Trophoblast cell (in vitro differentiated cells and primary cell): ENCODE data around the gene RET.

Source experiments
- DNase-seq, 2 donors: peaks; one replicate each; pipeline ENCODE4 v3.0.0-alpha.2; 2016
- H2AFZ ChIP-seq: 2 replicates; pipeline ENCODE4 v1.6.1; 2013; ENCODE audit warnings: low read length, moderate library complexity, mild to moderate bottlenecking; ENCODE audit not compliant: insufficient read depth, poor library complexity
- H2AK5ac ChIP-seq: 2 replicates; pipeline ENCODE4 v1.6.1; 2013; ENCODE audit warnings: mild to moderate bottlenecking, low read length
- H2BK120ac ChIP-seq: 2 replicates; pipeline ENCODE4 v1.6.1; 2013; ENCODE audit warnings: low read length, mild to moderate bottlenecking, moderate library complexity; ENCODE audit not compliant: insufficient read depth, poor library complexity
- H2BK12ac ChIP-seq: 2 replicates; pipeline ENCODE4 v1.6.1; 2013; ENCODE audit warnings: mild to moderate bottlenecking, low read length, moderate library complexity
- H2BK5ac ChIP-seq: 2 replicates; pipeline ENCODE4 v1.6.1; 2013; ENCODE audit warnings: low read length, low read depth, moderate library complexity, mild to moderate bottlenecking; ENCODE audit not compliant: poor library complexity
- H3K14ac ChIP-seq: 2 replicates; pipeline ENCODE4 v1.6.1; 2013; ENCODE audit warnings: mild to moderate bottlenecking, low read length
- H3K18ac ChIP-seq: 2 replicates; pipeline ENCODE4 v1.6.1; 2013; ENCODE audit warnings: mild to moderate bottlenecking, low read length
- H3K23ac ChIP-seq: 2 replicates; pipeline ENCODE4 v1.6.1; 2013; ENCODE audit warnings: low read length
- H3K27ac ChIP-seq: 2 replicates; pipeline ENCODE4 v1.5.1; 2013; ENCODE audit warnings: low read depth, mild to moderate bottlenecking, inconsistent platforms, low read length, moderate library complexity
- H3K27me3 ChIP-seq: 2 replicates; pipeline ENCODE4 v1.6.1; 2013; ENCODE audit warnings: inconsistent platforms, mild to moderate bottlenecking, low read length, moderate library complexity; ENCODE audit not compliant: insufficient read depth
- H3K36me3 ChIP-seq, 2 experiments: 1 replicate in 1 of 2; 2 replicates in 1 of 2; pipeline ENCODE4 v1.6.1; 2013; ENCODE audit warnings: low read length in 2 of 2, mild to moderate bottlenecking in 2 of 2, moderate library complexity in 1 of 2; ENCODE audit not compliant: insufficient read depth in 2 of 2, control insufficient read depth in 1 of 2
- H3K4ac ChIP-seq: 2 replicates; pipeline ENCODE4 v1.6.1; 2013; ENCODE audit warnings: low read depth, mild to moderate bottlenecking, low read length, moderate library complexity
- H3K4me1 ChIP-seq, 2 experiments: 1 replicate in 1 of 2; 2 replicates in 1 of 2; pipeline ENCODE4 v1.6.1; 2013; ENCODE audit warnings: low read length in 2 of 2, mild to moderate bottlenecking in 2 of 2, moderate library complexity in 1 of 2; ENCODE audit not compliant: insufficient read depth in 2 of 2, control insufficient read depth in 1 of 2
- H3K4me2 ChIP-seq: 2 replicates; pipeline ENCODE4 v1.6.1; 2013; ENCODE audit warnings: inconsistent platforms, mild to moderate bottlenecking, low read length, moderate library complexity
- H3K4me3 ChIP-seq: 2 replicates; pipeline ENCODE4 v1.5.1; 2013; ENCODE audit warnings: mild to moderate bottlenecking, low read depth, low read length, inconsistent platforms
- H3K79me1 ChIP-seq: one replicate; pipeline ENCODE4 v1.6.1; 2013; ENCODE audit warnings: low read length
- H3K79me2 ChIP-seq: 2 replicates; pipeline ENCODE4 v1.6.1; 2013; ENCODE audit warnings: low read length, mild to moderate bottlenecking; ENCODE audit not compliant: control insufficient read depth, insufficient read depth, poor library complexity
- H3K9ac ChIP-seq: 2 replicates; pipeline ENCODE4 v1.6.1; 2013; ENCODE audit warnings: mild to moderate bottlenecking, low read length
- H3K9me3 ChIP-seq: 2 replicates; pipeline ENCODE4 v1.6.1; 2013; ENCODE audit warnings: low read depth, mild to moderate bottlenecking, control low read depth, inconsistent platforms, low read length; ENCODE audit not compliant: insufficient read depth
- H4K12ac ChIP-seq: 2 replicates; pipeline ENCODE4 v1.6.1; 2013; ENCODE audit warnings: low read depth, mild to moderate bottlenecking, low read length, moderate library complexity
- H4K8ac ChIP-seq: 2 replicates; pipeline ENCODE4 v1.6.1; 2013; ENCODE audit warnings: low read depth, mild to moderate bottlenecking, low read length, moderate library complexity
- H4K91ac ChIP-seq: one replicate; pipeline ENCODE4 v1.6.1; 2013; ENCODE audit warnings: low read depth, mild to moderate bottlenecking, low read length, moderate library complexity
- WGBS: extraction: QIAGEN DNeasy Blood & Tissue Kit; methylation state at CpG from one replicate; pipeline ENCODE4 v1.1.7; 2013; ENCODE audit warnings: missing lambda C conversion rate; ENCODE audit not compliant: insufficient read length, insufficient coverage; ENCODE audit errors: extremely low coverage; 5-methylcytosine and 5-hydroxymethylcytosine counted together

The RET gene

DNA sequence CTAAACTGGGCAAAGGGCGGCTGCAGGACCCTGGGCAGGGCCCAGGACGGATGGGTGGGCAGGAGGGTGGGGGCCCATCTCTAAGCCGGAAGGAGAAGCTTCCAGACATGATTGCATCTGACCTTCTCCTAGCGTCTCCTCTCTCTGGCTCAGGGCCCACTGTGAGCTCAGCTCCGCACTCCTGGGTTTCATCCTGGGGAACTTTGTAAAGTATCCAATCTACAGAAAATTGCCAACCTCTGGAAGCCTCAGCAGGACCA, 8.8 kb upstream of the RET start:
- no peak overlapping the region for H2AK5ac ChIP-seq
- H4K12ac ChIP-seq = no peak overlapping the region
- H2BK5ac ChIP-seq = no peak overlapping the region
- H3K4me3 ChIP-seq = no peak overlapping the region
- H3K23ac ChIP-seq = no peak overlapping the region
- peaks cover 2% of the 10 kb centered on the region for H3K9me3 ChIP-seq
- no peak overlapping the region for H3K14ac ChIP-seq
- H3K4me2 ChIP-seq = no peak overlapping the region
- no peak overlapping the region for H4K8ac ChIP-seq
- H3K27me3 ChIP-seq = no peaks in the 10 kb centered on the region
- no peak overlapping the region for H3K9ac ChIP-seq
- H2AFZ ChIP-seq = no peak overlapping the region
- no peak overlapping the region for H2BK120ac ChIP-seq
- no peaks in the 10 kb centered on the region for H3K79me1 ChIP-seq
- no peak overlapping the region for H2BK12ac ChIP-seq
- WGBS = no CpG with 5 or more reads among the region's 5 CpGs
- H3K4ac ChIP-seq = no peak overlapping the region
- no peaks in the 10 kb centered on the region for H3K79me2 ChIP-seq
- H3K27ac ChIP-seq = no peak overlapping the region
- no peak overlapping the region for H4K91ac ChIP-seq
- no peak overlapping the region for H3K18ac ChIP-seq
- H3K36me3 ChIP-seq = no peaks in the 10 kb centered on the region
- no peaks in the 10 kb centered on the region for H3K4me1 ChIP-seq
- no peak for DNase-seq

DNA sequence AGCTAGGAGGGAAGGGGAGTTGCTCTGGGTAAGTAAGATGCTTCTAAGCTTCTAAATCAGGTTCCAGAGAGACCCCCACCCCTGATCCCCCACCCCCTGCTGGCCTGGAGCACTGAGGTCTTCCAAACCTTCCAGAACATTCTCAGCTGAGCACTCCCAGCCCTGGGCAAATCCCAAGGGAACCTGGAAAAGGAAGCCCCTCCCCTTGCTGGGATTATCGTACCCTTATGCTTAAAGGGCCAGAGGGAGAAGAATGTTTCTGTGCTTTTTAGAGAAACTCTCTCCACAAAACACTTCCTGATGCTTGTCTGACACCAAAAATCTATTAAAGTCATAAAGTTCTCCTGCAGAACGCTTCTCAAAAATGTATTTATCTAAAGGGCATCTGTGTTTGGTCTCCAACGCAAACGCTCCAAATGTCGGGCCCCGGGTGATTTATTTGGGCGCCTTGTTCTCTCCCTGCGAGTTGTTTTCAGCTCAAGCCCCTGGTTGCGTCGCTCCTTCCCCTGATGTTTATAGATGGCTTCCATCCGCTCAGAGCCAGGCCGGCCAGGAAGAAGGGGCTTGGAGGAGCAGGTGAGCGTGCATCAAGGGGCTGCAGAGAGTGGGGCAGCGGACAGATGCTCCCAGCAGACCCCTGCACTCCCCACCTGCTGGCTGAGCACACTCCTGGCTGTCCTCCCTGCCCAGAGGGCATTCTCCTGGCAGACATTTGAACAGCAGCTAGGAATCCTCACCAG, 8.2 kb upstream of the RET start:
- no peaks in the 10 kb centered on the region for H3K79me1 ChIP-seq
- peaks cover 3% of the 10 kb centered on the region for H3K9me3 ChIP-seq
- H2BK120ac ChIP-seq = no peak overlapping the region
- H4K91ac ChIP-seq = no peak overlapping the region
- no peak overlapping the region for H4K12ac ChIP-seq
- H3K79me2 ChIP-seq = no peaks in the 10 kb centered on the region
- no peak overlapping the region for H3K14ac ChIP-seq
- H2AK5ac ChIP-seq = no peak overlapping the region
- no peaks in the 10 kb centered on the region for H3K27me3 ChIP-seq
- no CpG with 5 or more reads among the region's 14 CpGs for WGBS
- DNase-seq = no peak
- H3K9ac ChIP-seq = no peak overlapping the region
- no peak overlapping the region for H2BK5ac ChIP-seq
- no peaks in the 10 kb centered on the region for H3K4me1 ChIP-seq
- H3K4me2 ChIP-seq = no peak overlapping the region
- no peak overlapping the region for H4K8ac ChIP-seq
- H3K18ac ChIP-seq = no peak overlapping the region
- H3K23ac ChIP-seq = no peak overlapping the region
- no peak overlapping the region for H3K4me3 ChIP-seq
- no peaks in the 10 kb centered on the region for H3K36me3 ChIP-seq
- H3K4ac ChIP-seq = no peak overlapping the region
- no peak overlapping the region for H2BK12ac ChIP-seq
- no peak overlapping the region for H3K27ac ChIP-seq
- no peak overlapping the region for H2AFZ ChIP-seq

DNA sequence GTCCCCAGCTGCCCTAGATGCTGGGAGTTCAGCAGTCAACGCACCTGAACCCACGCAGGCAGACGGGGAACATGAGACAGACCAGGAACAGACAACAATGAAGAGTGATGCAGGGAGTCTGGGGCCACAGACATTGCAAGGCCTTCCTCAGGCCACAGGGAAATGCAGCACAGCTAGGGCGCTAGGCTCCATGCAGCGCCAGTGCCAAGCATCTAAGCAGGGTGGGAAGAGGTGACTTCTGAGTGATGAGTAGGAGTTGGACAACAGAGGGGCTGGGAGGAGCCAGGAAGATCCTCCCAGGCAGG, 7.7 kb upstream of the RET start:
- Histone ChIP-seq H4K8ac (no peak overlapping the region), H4K12ac (no peak overlapping the region), H3K79me1 (no peaks in the 10 kb centered on the region), H3K18ac (no peak overlapping the region), H2AK5ac (no peak overlapping the region), H3K9ac (no peak overlapping the region), H3K23ac (no peak overlapping the region), H3K14ac (no peak overlapping the region), H3K79me2 (no peaks in the 10 kb centered on the region), H3K27ac (no peak overlapping the region), H2BK12ac (no peak overlapping the region), H3K4me2 (no peak overlapping the region), H2BK5ac (no peak overlapping the region), H3K4me1 (no peaks in the 10 kb centered on the region), H2AFZ (no peak overlapping the region), H3K4me3 (no peak overlapping the region), H3K36me3 (no peaks in the 10 kb centered on the region), H4K91ac (no peak overlapping the region), H2BK120ac (no peak overlapping the region), H3K9me3 (peaks cover 3% of the 10 kb centered on the region), H3K27me3 (no peaks in the 10 kb centered on the region), H3K4ac (no peak overlapping the region)
- no CpG with 5 or more reads among the region's 5 CpGs for WGBS
- DNase-seq = no peak

DNA sequence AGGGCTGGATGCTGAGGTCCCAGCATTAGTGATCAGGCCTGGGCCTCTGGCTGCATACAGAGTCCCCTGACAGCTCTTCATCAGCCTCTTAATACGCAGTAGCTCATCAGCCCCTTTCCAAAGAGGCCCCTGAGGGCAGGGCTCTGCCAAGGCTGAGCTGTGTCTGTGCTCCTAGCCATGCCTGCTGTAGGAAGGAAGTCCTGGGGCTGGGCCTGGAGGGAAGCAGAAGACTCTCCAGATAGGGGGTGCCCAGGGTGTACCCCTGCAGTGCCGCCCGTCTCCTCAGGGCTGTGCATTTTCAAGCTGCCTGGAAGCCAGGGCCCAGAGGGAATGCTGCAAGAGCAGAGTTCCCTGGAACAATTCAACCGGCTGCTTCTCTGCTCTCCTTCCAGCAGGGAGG, 7.3 kb upstream of the RET start:
- DNase-seq = no peak
- no CpG with 5 or more reads among the region's 4 CpGs for WGBS
- Histone ChIP-seq H3K27ac (no peak overlapping the region), H3K14ac (no peak overlapping the region), H2BK5ac (no peak overlapping the region), H3K27me3 (no peaks in the 10 kb centered on the region), H3K36me3 (no peaks in the 10 kb centered on the region), H2AK5ac (no peak overlapping the region), H3K79me1 (no peaks in the 10 kb centered on the region), H2BK120ac (no peak overlapping the region), H3K4ac (no peak overlapping the region), H4K12ac (no peak overlapping the region), H4K91ac (no peak overlapping the region), H2BK12ac (no peak overlapping the region), H3K4me2 (no peak overlapping the region), H3K9me3 (peaks cover 3% of the 10 kb centered on the region), H3K79me2 (no peaks in the 10 kb centered on the region), H3K4me3 (no peak overlapping the region), H3K9ac (no peak overlapping the region), H3K4me1 (no peaks in the 10 kb centered on the region), H3K23ac (no peak overlapping the region), H2AFZ (no peak overlapping the region), H4K8ac (no peak overlapping the region), H3K18ac (no peak overlapping the region)
